Bronchial epithelial cell (primary cell): ENCODE measurements around the gene CDK4. TPM values are rescaled to one million over a fixed set of nuclear protein-coding genes. Genes with fewer than 3 reads are reported as not detected.

Source experiments
- DNase-seq: peaks from one replicate; pipeline ENCODE4 v3.0.0-alpha.2; 2010; ENCODE audit warnings: low read depth
- FAIRE-seq: peaks from 2 replicates; lab custom pipeline; 2011; peaks lifted over from hg19 to GRCh38; lab: Jason Lieb, UNC
- H3K27me3 ChIP-seq: 2 replicates; pipeline ENCODE4 v1.5.1; 2011; ENCODE audit warnings: low read length; ENCODE audit not compliant: control insufficient read depth, insufficient read depth
- H3K36me3 ChIP-seq: 2 replicates; pipeline ENCODE4 v1.5.1; 2011; ENCODE audit warnings: low read length; ENCODE audit not compliant: control insufficient read depth, insufficient read depth
- H3K4me3 ChIP-seq: 2 replicates; pipeline ENCODE4 v1.5.1; 2011; ENCODE audit warnings: mild to moderate bottlenecking, low read depth, low read length, control low read depth
- total RNA-seq: library from RNA; depleted of rRNA; stranded (reverse); fragments of >200 nt; gene quantifications from 2 replicates; pipeline ENCODE4 v1.2.1, GENCODE V29; 2014
- TF ChIP-seq, protein P1 (sequence below): IDR thresholded peaks from 2 replicates; pipeline ENCODE4 v1.5.1; 2011; ENCODE audit warnings: mild to moderate bottlenecking, moderate library complexity, low read length, control low read depth, inconsistent platforms; ENCODE audit not compliant: insufficient read depth, severe bottlenecking

The CDK4 gene
- total RNA-seq, 1 donor from 2014 or later: 113 TPM

DNA sequence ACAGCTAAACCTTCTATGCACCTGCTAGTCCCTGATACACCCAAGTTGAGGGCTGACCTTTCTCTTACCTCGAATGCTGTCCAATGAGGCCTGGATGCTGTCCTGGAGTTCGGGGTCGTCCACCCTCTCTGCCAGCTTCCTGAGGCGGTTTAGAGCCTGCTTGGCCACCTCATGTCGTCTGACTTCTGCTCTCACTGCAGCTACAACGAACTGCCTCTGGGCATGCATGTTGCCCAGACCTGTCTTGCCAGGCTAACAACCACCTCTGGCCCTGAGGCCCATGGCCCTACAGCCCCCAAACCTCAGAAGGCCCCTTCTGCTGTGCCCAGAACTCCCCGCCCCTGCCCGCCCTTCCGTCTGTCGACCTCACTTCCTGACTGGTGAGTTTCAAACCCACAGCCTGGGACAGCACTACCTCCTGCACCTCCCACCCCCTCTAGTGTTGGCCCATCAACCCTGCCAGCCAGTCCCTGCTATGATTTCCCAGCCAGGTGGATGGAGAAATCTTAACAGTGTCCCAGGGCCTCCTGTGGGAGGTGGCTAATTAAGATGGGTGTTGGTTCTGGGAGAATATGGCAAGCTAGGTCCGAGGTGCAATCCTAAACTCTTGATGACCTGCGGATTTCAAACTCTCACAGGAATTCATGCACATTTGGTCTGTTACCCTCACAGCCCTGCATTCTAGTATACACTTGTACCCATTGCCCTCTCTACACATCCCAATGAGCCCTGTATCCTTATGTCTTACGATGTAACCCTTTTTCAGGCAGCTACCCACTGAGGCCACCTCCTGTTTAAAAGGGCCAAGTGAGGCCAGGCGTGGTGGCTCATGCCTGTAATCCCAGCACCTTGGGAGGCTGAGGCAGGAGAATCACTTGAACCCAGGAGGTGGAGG is 10.0 kb downstream of the CDK4 start:
- H3K27me3 ChIP-seq: peaks cover 24% of the 10 kb centered on the region
- TF ChIP-seq, protein P1, sequence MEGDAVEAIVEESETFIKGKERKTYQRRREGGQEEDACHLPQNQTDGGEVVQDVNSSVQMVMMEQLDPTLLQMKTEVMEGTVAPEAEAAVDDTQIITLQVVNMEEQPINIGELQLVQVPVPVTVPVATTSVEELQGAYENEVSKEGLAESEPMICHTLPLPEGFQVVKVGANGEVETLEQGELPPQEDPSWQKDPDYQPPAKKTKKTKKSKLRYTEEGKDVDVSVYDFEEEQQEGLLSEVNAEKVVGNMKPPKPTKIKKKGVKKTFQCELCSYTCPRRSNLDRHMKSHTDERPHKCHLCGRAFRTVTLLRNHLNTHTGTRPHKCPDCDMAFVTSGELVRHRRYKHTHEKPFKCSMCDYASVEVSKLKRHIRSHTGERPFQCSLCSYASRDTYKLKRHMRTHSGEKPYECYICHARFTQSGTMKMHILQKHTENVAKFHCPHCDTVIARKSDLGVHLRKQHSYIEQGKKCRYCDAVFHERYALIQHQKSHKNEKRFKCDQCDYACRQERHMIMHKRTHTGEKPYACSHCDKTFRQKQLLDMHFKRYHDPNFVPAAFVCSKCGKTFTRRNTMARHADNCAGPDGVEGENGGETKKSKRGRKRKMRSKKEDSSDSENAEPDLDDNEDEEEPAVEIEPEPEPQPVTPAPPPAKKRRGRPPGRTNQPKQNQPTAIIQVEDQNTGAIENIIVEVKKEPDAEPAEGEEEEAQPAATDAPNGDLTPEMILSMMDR: peak; percentile 11
- peaks cover under 1% of the 10 kb centered on the region for H3K36me3 ChIP-seq
- no peak for FAIRE-seq
- DNase-seq: no peak
- no peak overlapping the region for H3K4me3 ChIP-seq

- TF ChIP-seq, protein P1: no peak
- Histone ChIP-seq H3K27me3 (peaks cover 29% of the 10 kb centered on the region), H3K36me3 (no peaks in the 10 kb centered on the region), H3K4me3 (no peak overlapping the region)
- DNase-seq (no peak), FAIRE-seq (no peak)
Measured at GRCh38 chr12:57741413-57741789, 10.7 kb downstream of the CDK4 start.

- Histone ChIP-seq H3K4me3 (no peak overlapping the region), H3K27me3 (peaks cover 32% of the 10 kb centered on the region), H3K36me3 (no peaks in the 10 kb centered on the region)
- TF ChIP-seq, protein P1: no peak
- FAIRE-seq: no peak
- DNase-seq: no peak
Measured at GRCh38 chr12:57740656-57741412, 11.3 kb downstream of the CDK4 start.

GRCh38 chr12:57739914-57740538 is 12.1 kb downstream of the CDK4 start:
- no peaks in the 10 kb centered on the region for H3K36me3 ChIP-seq
- FAIRE-seq: no peak
- peaks cover 39% of the 10 kb centered on the region for H3K27me3 ChIP-seq
- no peak overlapping the region for H3K4me3 ChIP-seq
- TF ChIP-seq, protein P1: no peak
- no peak for DNase-seq

GRCh38 chr12:57739387-57739786 is 12.7 kb downstream of the CDK4 start:
- DNase-seq (no peak), FAIRE-seq (no peak)
- Histone ChIP-seq H3K27me3 (peaks cover 41% of the 10 kb centered on the region), H3K4me3 (no peak overlapping the region), H3K36me3 (no peaks in the 10 kb centered on the region)
- TF ChIP-seq, protein P1: no peak
